ENCODE data around the gene NME7.

Gene NME7

GRCh38 chr1:169094897-169095569 lies 272.6 kb downstream of the NME7 start:
- H3K9ac ChIP-seq (ENCODE audit: low read depth in 1 of 2, low read length in 2 of 2) = no peak overlapping the region
- peaks cover 9 to 14% of the 10 kb centered on the region in 2 donors for H3K4me1 ChIP-seq (ENCODE audit: control insufficient read depth in 1 of 2, insufficient read depth in 2 of 2, low read length in 2 of 2)
- no peaks in the 10 kb centered on the region for H3K27me3 ChIP-seq (ENCODE audit: control insufficient read depth in 1 of 2, insufficient read depth in 2 of 2, low read length in 2 of 2)
- H3K4me3 ChIP-seq (ENCODE audit: low read depth in 1 of 2, low read length in 2 of 2) = no peak overlapping the region
- H3K27ac ChIP-seq (ENCODE audit: low read depth, low read length) = no peak overlapping the region
- H3K36me3 ChIP-seq (ENCODE audit: control insufficient read depth in 1 of 2, insufficient read depth in 2 of 2, low read length in 2 of 2) = no peaks in the 10 kb centered on the region
- H3K9me3 ChIP-seq (ENCODE audit: control insufficient read depth in 1 of 2, low read length in 2 of 2) = no peaks in the 10 kb centered on the region

- Histone ChIP-seq H3K4me1 (ENCODE audit: control insufficient read depth in 1 of 2, insufficient read depth in 2 of 2, low read length in 2 of 2) (peaks cover 11 to 16% of the 10 kb centered on the region in 2 donors), H3K27ac (ENCODE audit: low read depth, low read length) (no peak overlapping the region), H3K36me3 (ENCODE audit: control insufficient read depth in 1 of 2, insufficient read depth in 2 of 2, low read length in 2 of 2) (no peaks in the 10 kb centered on the region)
Observed at GRCh38 chr1:169092399-169092798, 275.2 kb downstream of the NME7 start.

GRCh38 chr1:169091480-169091941 lies 276.1 kb downstream of the NME7 start:
- Histone ChIP-seq H3K9me3 (ENCODE audit: control insufficient read depth in 1 of 2, low read length in 2 of 2) (no peaks in the 10 kb centered on the region), H3K27ac (ENCODE audit: low read depth, low read length) (no peak overlapping the region), H3K4me3 (ENCODE audit: low read depth in 1 of 2, low read length in 2 of 2) (no peak overlapping the region), H3K4me1 (ENCODE audit: control insufficient read depth in 1 of 2, insufficient read depth in 2 of 2, low read length in 2 of 2) (peaks cover 20 to 25% of the 10 kb centered on the region in 2 donors), H3K27me3 (ENCODE audit: control insufficient read depth in 1 of 2, insufficient read depth in 2 of 2, low read length in 2 of 2) (no peaks in the 10 kb centered on the region), H3K9ac (ENCODE audit: low read depth in 1 of 2, low read length in 2 of 2) (no peak overlapping the region), H3K36me3 (ENCODE audit: control insufficient read depth in 1 of 2, insufficient read depth in 2 of 2, low read length in 2 of 2) (no peaks in the 10 kb centered on the region)

More at GRCh38 chr1:169092399-169092798, 275.2 kb downstream of the NME7 start:
- Histone ChIP-seq H3K27me3 (ENCODE audit: control insufficient read depth in 1 of 2, insufficient read depth in 2 of 2, low read length in 2 of 2) (no peaks in the 10 kb centered on the region), H3K4me3 (ENCODE audit: low read depth in 1 of 2, low read length in 2 of 2) (no peak overlapping the region), H3K9ac (ENCODE audit: low read depth in 1 of 2, low read length in 2 of 2) (no peak overlapping the region), H3K9me3 (ENCODE audit: control insufficient read depth in 1 of 2, low read length in 2 of 2) (no peaks in the 10 kb centered on the region)

- no peak overlapping the region for H3K9ac ChIP-seq (ENCODE audit: low read depth in 1 of 2, low read length in 2 of 2)
- H3K9me3 ChIP-seq (ENCODE audit: control insufficient read depth in 1 of 2, low read length in 2 of 2) = no peaks in the 10 kb centered on the region
- no peak overlapping the region for H3K27ac ChIP-seq (ENCODE audit: low read depth, low read length)
- H3K4me1 ChIP-seq (ENCODE audit: control insufficient read depth in 1 of 2, insufficient read depth in 2 of 2, low read length in 2 of 2) = peaks cover 25 to 27% of the 10 kb centered on the region in 2 donors
- H3K4me3 ChIP-seq (ENCODE audit: low read depth in 1 of 2, low read length in 2 of 2) = no peak overlapping the region
- H3K27me3 ChIP-seq (ENCODE audit: control insufficient read depth in 1 of 2, insufficient read depth in 2 of 2, low read length in 2 of 2) = no peaks in the 10 kb centered on the region
- no peaks in the 10 kb centered on the region for H3K36me3 ChIP-seq (ENCODE audit: control insufficient read depth in 1 of 2, insufficient read depth in 2 of 2, low read length in 2 of 2)
Observed at GRCh38 chr1:169090900-169091311, 276.7 kb downstream of the NME7 start.

- H3K36me3 ChIP-seq (ENCODE audit: control insufficient read depth in 1 of 2, insufficient read depth in 2 of 2, low read length in 2 of 2) = no peaks in the 10 kb centered on the region
- no peaks in the 10 kb centered on the region for H3K27me3 ChIP-seq (ENCODE audit: control insufficient read depth in 1 of 2, insufficient read depth in 2 of 2, low read length in 2 of 2)
- H3K4me3 ChIP-seq (ENCODE audit: low read depth in 1 of 2, low read length in 2 of 2) = no peak overlapping the region
- no peaks in the 10 kb centered on the region for H3K9me3 ChIP-seq (ENCODE audit: control insufficient read depth in 1 of 2, low read length in 2 of 2)
- H3K9ac ChIP-seq (ENCODE audit: low read depth in 1 of 2, low read length in 2 of 2) = no peak overlapping the region
- peaks cover 25 to 26% of the 10 kb centered on the region in 2 donors for H3K4me1 ChIP-seq (ENCODE audit: control insufficient read depth in 1 of 2, insufficient read depth in 2 of 2, low read length in 2 of 2)
- H3K27ac ChIP-seq (ENCODE audit: low read depth, low read length) = no peak overlapping the region
Observed at GRCh38 chr1:169090308-169090899, 277.2 kb downstream of the NME7 start.

GRCh38 chr1:169089776-169090175 lies 277.8 kb downstream of the NME7 start:
- Histone ChIP-seq H3K9ac (ENCODE audit: low read depth in 1 of 2, low read length in 2 of 2) (no peak overlapping the region), H3K4me3 (ENCODE audit: low read depth in 1 of 2, low read length in 2 of 2) (no peak overlapping the region), H3K9me3 (ENCODE audit: control insufficient read depth in 1 of 2, low read length in 2 of 2) (no peaks in the 10 kb centered on the region), H3K4me1 (ENCODE audit: control insufficient read depth in 1 of 2, insufficient read depth in 2 of 2, low read length in 2 of 2) (peaks cover 19 to 20% of the 10 kb centered on the region in 2 donors), H3K27ac (ENCODE audit: low read depth, low read length) (no peak overlapping the region), H3K27me3 (ENCODE audit: control insufficient read depth in 1 of 2, insufficient read depth in 2 of 2, low read length in 2 of 2) (no peaks in the 10 kb centered on the region), H3K36me3 (ENCODE audit: control insufficient read depth in 1 of 2, insufficient read depth in 2 of 2, low read length in 2 of 2) (no peaks in the 10 kb centered on the region)

- Histone ChIP-seq H3K27ac (ENCODE audit: low read depth, low read length) (no peak overlapping the region), H3K36me3 (ENCODE audit: control insufficient read depth in 1 of 2, insufficient read depth in 2 of 2, low read length in 2 of 2) (no peaks in the 10 kb centered on the region), H3K9me3 (ENCODE audit: control insufficient read depth in 1 of 2, low read length in 2 of 2) (no peaks in the 10 kb centered on the region), H3K4me1 (ENCODE audit: control insufficient read depth in 1 of 2, insufficient read depth in 2 of 2, low read length in 2 of 2) (peaks cover 19% of the 10 kb centered on the region in 2 donors), H3K27me3 (ENCODE audit: control insufficient read depth in 1 of 2, insufficient read depth in 2 of 2, low read length in 2 of 2) (no peaks in the 10 kb centered on the region), H3K4me3 (ENCODE audit: low read depth in 1 of 2, low read length in 2 of 2) (no peak overlapping the region), H3K9ac (ENCODE audit: low read depth in 1 of 2, low read length in 2 of 2) (no peak overlapping the region)
Observed at GRCh38 chr1:169087876-169088275, 279.7 kb downstream of the NME7 start.

- H3K4me1 ChIP-seq (ENCODE audit: control insufficient read depth in 1 of 2, insufficient read depth in 2 of 2, low read length in 2 of 2) = peaks cover 19% of the 10 kb centered on the region in 2 donors
- H3K9me3 ChIP-seq (ENCODE audit: control insufficient read depth in 1 of 2, low read length in 2 of 2) = no peaks in the 10 kb centered on the region
- no peak overlapping the region for H3K4me3 ChIP-seq (ENCODE audit: low read depth in 1 of 2, low read length in 2 of 2)
- no peak overlapping the region for H3K9ac ChIP-seq (ENCODE audit: low read depth in 1 of 2, low read length in 2 of 2)
- no peaks in the 10 kb centered on the region for H3K27me3 ChIP-seq (ENCODE audit: control insufficient read depth in 1 of 2, insufficient read depth in 2 of 2, low read length in 2 of 2)
- H3K27ac ChIP-seq (ENCODE audit: low read depth, low read length) = no peak overlapping the region
- no peaks in the 10 kb centered on the region for H3K36me3 ChIP-seq (ENCODE audit: control insufficient read depth in 1 of 2, insufficient read depth in 2 of 2, low read length in 2 of 2)
Observed at GRCh38 chr1:169086603-169087455, 280.8 kb downstream of the NME7 start.

GRCh38 chr1:169085911-169086310 lies 281.7 kb downstream of the NME7 start:
- H3K4me1 ChIP-seq (ENCODE audit: control insufficient read depth in 1 of 2, insufficient read depth in 2 of 2, low read length in 2 of 2) = peaks cover 19% of the 10 kb centered on the region in 2 donors
- no peaks in the 10 kb centered on the region for H3K9me3 ChIP-seq (ENCODE audit: control insufficient read depth in 1 of 2, low read length in 2 of 2)
- no peak overlapping the region for H3K4me3 ChIP-seq (ENCODE audit: low read depth in 1 of 2, low read length in 2 of 2)
- H3K9ac ChIP-seq (ENCODE audit: low read depth in 1 of 2, low read length in 2 of 2) = no peak overlapping the region
- no peaks in the 10 kb centered on the region for H3K27me3 ChIP-seq (ENCODE audit: control insufficient read depth in 1 of 2, insufficient read depth in 2 of 2, low read length in 2 of 2)
- no peaks in the 10 kb centered on the region for H3K36me3 ChIP-seq (ENCODE audit: control insufficient read depth in 1 of 2, insufficient read depth in 2 of 2, low read length in 2 of 2)
- no peak overlapping the region for H3K27ac ChIP-seq (ENCODE audit: low read depth, low read length)
